ENCODE data around the gene ACY1.
A peak's percentile ranks its signal among the peaks of the same experiment; 100 is the strongest.

Gene ACY1

GRCh38 chr3:51966016-51966415 is 17.3 kb upstream of the ACY1 start:
- no peak for DNase-seq

- peak; percentile 31 for DNase-seq
Observed at GRCh38 chr3:51966486-51966885, 16.8 kb upstream of the ACY1 start.

- DNase-seq = peak; percentile 50
Observed at GRCh38 chr3:51966922-51967383, 16.4 kb upstream of the ACY1 start.

- peak; percentile 83 for DNase-seq
Observed at GRCh38 chr3:51967384-51968169, 15.8 kb upstream of the ACY1 start, which contains the start of gene PCBP4. Gene PCBP4, minus strand, starts transcription at chr3:51967454. Its CDS starts 6,214 bp downstream, at chr3:51961240.

GRCh38 chr3:51968170-51968775 is 15.1 kb upstream of the ACY1 start:
- peak; percentile 94 for DNase-seq

- DNase-seq = peak; percentile 70
Observed at GRCh38 chr3:51968883-51969678, 14.3 kb upstream of the ACY1 start.

- peak; percentile 20 for DNase-seq
Observed at GRCh38 chr3:51969841-51970240, 13.5 kb upstream of the ACY1 start.

- DNase-seq = peak; percentile 55
Observed at GRCh38 chr3:51970606-51971300, 12.6 kb upstream of the ACY1 start.

GRCh38 chr3:51971350-51971749 is 12.0 kb upstream of the ACY1 start:
- no peak for DNase-seq

GRCh38 chr3:51974277-51974962 is 8.9 kb upstream of the ACY1 start:
- peak; percentile 53 for DNase-seq

GRCh38 chr3:51974963-51975851 is 8.1 kb upstream of the ACY1 start, which contains the start of gene ABHD14A:
Gene ABHD14A, plus strand, starts transcription at chr3:51975064. Its CDS starts 72 bp downstream, at chr3:51975136.
- peak; percentile 76 for DNase-seq

- peak; percentile 88 for DNase-seq
Observed at GRCh38 chr3:51975852-51976549, 7.3 kb upstream of the ACY1 start.

- DNase-seq = no peak
Observed at GRCh38 chr3:51977446-51978142, 5.7 kb upstream of the ACY1 start.

- no peak for DNase-seq
Observed at GRCh38 chr3:51978143-51978502, 5.2 kb upstream of the ACY1 start.

- no peak for DNase-seq
Observed at GRCh38 chr3:51980253-51980652, 3.1 kb upstream of the ACY1 start.

GRCh38 chr3:51982352-51982837 is 940 bp upstream of the ACY1 start:
- peak; percentile 65 for DNase-seq

GRCh38 chr3:51983578-51984268 is 388 bp downstream of the ACY1 start:
- no peak for DNase-seq

GRCh38 chr3:51984269-51984647 is 923 bp downstream of the ACY1 start:
- DNase-seq = no peak

- DNase-seq = no peak
Observed at GRCh38 chr3:51985063-51985462, 1.7 kb downstream of the ACY1 start.
